ENCODE measurements around the gene SBK2.

The SBK2 gene

GRCh38 chr19:55489711-55490477 is 47.0 kb downstream of the SBK2 start:
- peaks cover 95% of the 10 kb centered on the region for H3K27me3 ChIP-seq
- no peak overlapping the region for H3K4me3 ChIP-seq (ENCODE audit: low read depth in 1 of 2, low read length in 1 of 2)
- no peak overlapping the region for H3K27ac ChIP-seq
- H3K36me3 ChIP-seq = no peaks in the 10 kb centered on the region
- H3K9me3 ChIP-seq = no peaks in the 10 kb centered on the region
- TF ChIP-seq CTCF (IDR thresholded peaks at IDR 0.05) = no peak
- peaks cover under 1 to 2% of the 10 kb centered on the region in 2 experiments for H3K4me1 ChIP-seq (ENCODE audit: control insufficient read depth in 1 of 2, insufficient read depth in 1 of 2, low read depth in 1 of 2, low read length in 1 of 2)

GRCh38 chr19:55488986-55489710 is 47.8 kb downstream of the SBK2 start:
- Histone ChIP-seq H3K27ac (no peak overlapping the region), H3K9me3 (no peaks in the 10 kb centered on the region), H3K36me3 (peaks cover 1% of the 10 kb centered on the region), H3K4me1 (ENCODE audit: control insufficient read depth in 1 of 2, insufficient read depth in 1 of 2, low read depth in 1 of 2, low read length in 1 of 2) (peaks cover 7 to 8% of the 10 kb centered on the region in 2 experiments), H3K4me3 (ENCODE audit: low read depth in 1 of 2, low read length in 1 of 2) (no peak overlapping the region), H3K27me3 (peaks cover 95% of the 10 kb centered on the region)
- TF ChIP-seq CTCF (IDR thresholded peaks at IDR 0.05) = no peak

GRCh38 chr19:55487924-55488687 is 48.8 kb downstream of the SBK2 start, which contains the start of gene SSC5D:
Gene SSC5D (plus strand): TSS chr19:55488436. CDS start chr19:55488590, 154 bp downstream.
- TF ChIP-seq CTCF (IDR thresholded peaks at IDR 0.05) = no peak
- H3K4me3 ChIP-seq (ENCODE audit: low read depth in 1 of 2, low read length in 1 of 2) = no peak within 1 kb of the TSS
- peaks cover 7 to 8% of the 10 kb centered on the region in 2 experiments for H3K4me1 ChIP-seq (ENCODE audit: control insufficient read depth in 1 of 2, insufficient read depth in 1 of 2, low read depth in 1 of 2, low read length in 1 of 2)

GRCh38 chr19:55486971-55487923 is 49.7 kb downstream of the SBK2 start:
- Histone ChIP-seq H3K4me3 (ENCODE audit: low read depth in 1 of 2, low read length in 1 of 2) (no peak overlapping the region), H3K4me1 (ENCODE audit: control insufficient read depth in 1 of 2, insufficient read depth in 1 of 2, low read depth in 1 of 2, low read length in 1 of 2) (peaks cover 7 to 8% of the 10 kb centered on the region in 2 experiments), H3K27ac (no peak overlapping the region), H3K9me3 (no peaks in the 10 kb centered on the region), H3K36me3 (peaks cover 20% of the 10 kb centered on the region), H3K27me3 (peaks cover 82% of the 10 kb centered on the region)
- no peak for TF ChIP-seq CTCF (IDR thresholded peaks at IDR 0.05)

More at GRCh38 chr19:55487924-55488687, 48.8 kb downstream of the SBK2 start, which contains the start of gene SSC5D:
- Histone ChIP-seq H3K9me3 (no peaks in the 10 kb centered on the region), H3K36me3 (peaks cover 12% of the 10 kb centered on the region), H3K27me3 (peaks cover 91% of the 10 kb centered on the region), H3K27ac (no peak within 1 kb of the TSS)
